Esophagus squamous epithelium (tissue), 5 donors: ENCODE measurements around the gene ASB2. TPM values are rescaled to one million over a fixed set of nuclear protein-coding genes. Genes with fewer than 3 reads are reported as not detected.
A peak's percentile ranks its signal among the peaks of the same experiment; 100 is the strongest.

ENCODE experiments used
- DNase-seq: peaks from one replicate; lab custom pipeline; 2025; lab: John Stamatoyannopoulos, UW
- H3K27ac ChIP-seq, 4 donors: fragments of 200-600 bp; sonication (generic); one replicate each; pipeline ENCODE4 v1.5.1; 2016 to 2019; ENCODE audit warnings: mild to moderate bottlenecking in 1 of 4
- H3K27me3 ChIP-seq, 4 donors: fragments of 200-600 bp; sonication (generic); 1 replicate in 3 of 4; 2 replicates in 1 of 4; pipeline versions ENCODE4 v1.5.1 to v1.6.0; 2017 to 2021; ENCODE audit warnings: antibody characterized with exemption in 1 of 4
- H3K36me3 ChIP-seq, 3 donors: fragments of 200-600 bp; sonication (generic); one replicate each; pipeline ENCODE4 v1.5.1; 2016 to 2019
- H3K4me1 ChIP-seq, 3 donors: fragments of 200-600 bp; sonication (generic); one replicate each; pipeline ENCODE4 v1.5.1; 2017 to 2019
- H3K4me3 ChIP-seq, 4 donors: fragments of 200-600 bp; sonication (generic); 1 replicate in 3 of 4; 2 replicates in 1 of 4; pipeline ENCODE4 v1.5.1; 2016 to 2019; ENCODE audit warnings: mild to moderate bottlenecking in 2 of 4, moderate library complexity in 1 of 4
- H3K9me3 ChIP-seq, 3 donors: fragments of 200-600 bp; sonication (generic); one replicate each; pipeline ENCODE4 v1.5.1; 2016 to 2019
- CTCF ChIP-seq, 6 experiments: fragments of 450-650 bp in 4 of 6; fragments of 200-600 bp in 2 of 6; sonication (generic) in 2 of 6; IDR thresholded peaks; one replicate each; pipeline ENCODE4 v1.5.1; 2016 to 2019; ENCODE audit warnings: antibody characterized with exemption in 6 of 6, mild to moderate bottlenecking in 4 of 6, moderate library complexity in 4 of 6
- POLR2A ChIP-seq, 4 donors: fragments of 450-650 bp; IDR thresholded peaks; one replicate each; pipeline ENCODE4 v1.6.1; 2017; ENCODE audit warnings: antibody characterized with exemption in 4 of 4, mild to moderate bottlenecking in 4 of 4, moderate library complexity in 3 of 4
- WGBS, 2 donors: methylation state at CpG; one replicate each; pipeline ENCODE4 v1.1.5; 2018; 5-methylcytosine and 5-hydroxymethylcytosine counted together
- intact Hi-C: fragments of 100-400 bp; cut with DNase I; formaldehyde crosslinking; loops from one replicate; pipeline ENCODE4 v1.15.0; 2022
- total RNA-seq, 4 donors: library from RNA; depleted of rRNA; stranded (reverse); fragments of >200 nt; gene quantifications; one replicate each; pipeline ENCODE4 v1.1.0, GENCODE V29; 2016
- donor health status: DM: yes; HTN: yes; CAD: no.

The ASB2 gene
- total RNA-seq, 4 donors from 2014 or later, result 0.83 to 8.8 (median 3.7) TPM

DNA sequence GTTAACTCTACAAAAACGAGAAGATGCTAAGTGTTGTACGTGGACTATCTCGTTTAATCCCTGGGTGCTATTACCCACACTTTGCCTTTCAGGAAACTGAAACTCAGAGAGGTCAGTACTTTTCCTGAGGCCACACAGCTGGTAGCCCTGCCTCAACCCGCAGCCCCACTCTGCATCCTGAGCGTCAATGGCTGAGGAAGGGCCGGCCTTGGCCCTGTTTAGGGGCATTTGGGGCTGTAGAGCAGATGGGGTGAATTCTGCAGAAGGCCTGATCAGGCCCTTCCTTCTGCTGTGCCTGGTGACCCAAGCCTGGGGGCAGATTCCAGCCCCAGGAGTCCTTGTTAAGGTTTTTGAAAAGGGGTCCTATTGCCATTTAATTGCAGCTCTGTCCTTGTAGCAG, 17.0 kb upstream of the ASB2 start:
- H3K9me3 ChIP-seq, result no peaks in the 10 kb centered on the region

GRCh38 chr14:93991649-93992048, 15.3 kb upstream of the ASB2 start:
- Histone ChIP-seq H3K4me1 (peaks cover 0 to 31% (median 24%) of the 10 kb centered on the region in 3 donors), H3K27me3 (peaks cover 0 to 17% (median 0%) of the 10 kb centered on the region in 4 donors), H3K36me3 (no peaks in the 10 kb centered on the region), H3K4me3 (no peak overlapping the region), H3K27ac (no peak overlapping the region), H3K9me3 (no peaks in the 10 kb centered on the region)
- 87 to 92% methylated on average over 4 of the region's 4 CpGs for WGBS, 2 donors
- DNase-seq, result no peak
- TF ChIP-seq CTCF (IDR thresholded peaks at IDR 0.05), result no peak
- TF ChIP-seq POLR2A (IDR thresholded peaks at IDR 0.05), result no peak
- intact Hi-C loops, result no loop called here

More for the DNA sequence above, 17.0 kb upstream of the ASB2 start:
- no peak for TF ChIP-seq CTCF (IDR thresholded peaks at IDR 0.05)
- no peak for TF ChIP-seq POLR2A (IDR thresholded peaks at IDR 0.05)
- peaks cover 0 to 22% (median 15%) of the 10 kb centered on the region in 3 donors for H3K4me1 ChIP-seq
- H3K36me3 ChIP-seq, result no peaks in the 10 kb centered on the region
- peaks cover 0 to 23% (median 0%) of the 10 kb centered on the region in 4 donors for H3K27me3 ChIP-seq
- no peak for DNase-seq
- no peak overlapping the region for H3K4me3 ChIP-seq
- 81 to 94% methylated on average over 3 to 5 of the region's 6 CpGs for WGBS, 2 donors
- peak overlapping the region in 1 of 4 donors; percentile 9 for H3K27ac ChIP-seq
- intact Hi-C loops, result no loop called here

DNA sequence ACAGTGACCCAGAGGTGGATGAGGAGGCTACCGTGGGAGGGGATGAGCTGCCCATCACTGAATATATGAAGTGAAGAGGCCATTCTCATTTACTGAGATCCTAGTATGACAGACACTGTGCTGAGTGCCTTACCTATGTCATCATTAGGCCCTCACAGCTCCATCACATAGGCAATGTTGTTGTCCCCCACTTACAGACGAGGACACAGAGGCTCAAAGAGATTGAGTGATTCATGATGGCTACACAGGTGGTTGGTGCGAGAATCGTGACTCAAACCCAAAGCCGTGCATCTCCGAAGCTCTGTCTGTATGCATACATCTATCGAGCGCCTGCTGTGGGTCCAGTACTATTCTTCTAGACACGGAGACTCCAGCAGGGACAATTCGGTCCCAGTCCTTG, 14.8 kb upstream of the ASB2 start:
- no peaks in the 10 kb centered on the region for H3K9me3 ChIP-seq
- no peak overlapping the region for H3K4me3 ChIP-seq
- peaks cover 0 to 13% (median 0%) of the 10 kb centered on the region in 4 donors for H3K27me3 ChIP-seq
- peaks cover 0 to 28% (median 24%) of the 10 kb centered on the region in 3 donors for H3K4me1 ChIP-seq
- no peaks in the 10 kb centered on the region for H3K36me3 ChIP-seq
- 86 to 87% methylated on average over 7 to 10 of the region's 10 CpGs for WGBS, 2 donors
- intact Hi-C loops, result no loop called here
- TF ChIP-seq POLR2A (IDR thresholded peaks at IDR 0.05) (no peak), CTCF (IDR thresholded peaks at IDR 0.05) (no peak)
- no peak for DNase-seq
- H3K27ac ChIP-seq, result no peak overlapping the region

GRCh38 chr14:93989939-93990338, 13.6 kb upstream of the ASB2 start:
- intact Hi-C loops, result no loop called here
- Histone ChIP-seq H3K27ac (no peak overlapping the region), H3K9me3 (no peaks in the 10 kb centered on the region), H3K27me3 (peaks cover 0 to 4% (median 0%) of the 10 kb centered on the region in 4 donors), H3K4me3 (no peak overlapping the region), H3K36me3 (no peaks in the 10 kb centered on the region), H3K4me1 (peaks cover 0 to 20% (median 14%) of the 10 kb centered on the region in 3 donors)
- TF ChIP-seq CTCF (IDR thresholded peaks at IDR 0.05) (no peak), POLR2A (IDR thresholded peaks at IDR 0.05) (no peak)
- 58 to 73% methylated on average over 4 of the region's 4 CpGs for WGBS, 2 donors
- no peak for DNase-seq

GRCh38 chr14:93987815-93988476, 11.6 kb upstream of the ASB2 start:
- Histone ChIP-seq H3K4me1 (peaks cover 0 to 19% (median 9%) of the 10 kb centered on the region in 3 donors), H3K9me3 (no peaks in the 10 kb centered on the region), H3K36me3 (no peaks in the 10 kb centered on the region), H3K27ac (no peak overlapping the region), H3K4me3 (no peak overlapping the region), H3K27me3 (peaks cover 0 to 11% (median 0%) of the 10 kb centered on the region in 4 donors)
- no peak for DNase-seq
- WGBS, 2 donors, result 40% methylated on average over 1 of the region's 3 CpGs
- TF ChIP-seq CTCF (IDR thresholded peaks at IDR 0.05), result no peak
- no peak for TF ChIP-seq POLR2A (IDR thresholded peaks at IDR 0.05)
- intact Hi-C loops, result no loop called here
